HG03025 (cell line): ENCODE results near the gene PHF21A.

Experiments used
- ATAC-seq: cut with Tn5 transposase; IDR thresholded peaks from one replicate; pipeline ENCODE4 v1.9.1; 2021; ENCODE audit warnings: mild to moderate bottlenecking, moderate library complexity; ENCODE audit not compliant: unreplicated experiment, low FRiP score

The PHF21A gene

DNA sequence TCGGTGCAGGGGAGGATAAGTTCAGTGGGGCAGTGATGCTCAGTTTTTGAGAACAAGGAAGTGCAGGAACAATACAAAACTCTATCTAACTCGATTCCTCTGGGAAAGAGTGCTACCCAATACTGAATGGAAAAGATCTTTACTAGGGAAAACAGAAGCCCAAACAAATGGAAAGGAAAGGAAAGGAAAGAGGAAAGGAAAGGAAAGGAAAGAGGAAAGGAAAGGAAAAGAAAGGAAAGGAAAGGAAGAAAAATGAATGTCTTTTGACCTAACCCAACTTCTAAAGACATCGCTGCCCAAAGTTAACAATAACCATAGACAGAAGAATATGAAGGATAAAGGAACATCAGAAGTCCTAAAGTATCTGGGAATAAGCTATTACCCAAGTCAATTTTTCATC, 41.6 kb downstream of the PHF21A start:
- no peak for ATAC-seq

DNA sequence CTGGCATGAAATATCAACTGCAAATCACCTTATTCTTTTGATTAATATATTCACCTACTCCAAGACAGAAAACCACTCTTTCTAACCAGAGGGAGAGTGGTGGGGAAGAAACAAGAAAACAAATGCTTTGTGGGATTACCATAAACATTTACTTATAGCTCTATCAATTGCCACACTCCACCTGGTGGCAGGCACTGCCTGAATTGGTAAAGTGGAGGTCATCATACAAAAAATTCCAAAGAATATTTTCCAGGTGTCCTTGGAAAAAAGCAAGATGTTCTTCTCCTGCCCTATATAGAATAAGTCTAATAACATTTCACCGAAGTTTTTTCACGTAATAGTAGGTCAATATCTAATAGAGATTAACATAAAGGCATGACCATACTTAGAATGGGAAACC, 45.3 kb downstream of the PHF21A start:
- no peak for ATAC-seq

DNA sequence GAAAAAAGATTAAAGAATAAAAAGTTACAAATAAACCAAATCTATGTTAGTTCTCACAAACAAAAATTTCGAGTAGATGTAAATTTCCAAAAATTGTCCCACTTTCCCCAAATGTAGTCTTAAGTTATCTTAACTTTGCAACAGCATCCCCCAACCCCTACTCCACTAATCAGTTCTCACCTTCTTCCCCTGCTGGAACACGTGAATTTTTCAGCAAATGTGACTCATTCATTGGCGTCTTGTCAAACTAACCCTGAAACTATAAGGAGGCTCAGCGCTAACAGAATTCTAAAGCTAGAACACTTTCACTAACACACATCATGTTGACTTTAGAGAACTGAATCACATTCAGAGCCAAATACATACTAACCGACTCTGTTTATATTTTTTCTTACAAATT, 46.1 kb downstream of the PHF21A start:
- no peak for ATAC-seq

DNA sequence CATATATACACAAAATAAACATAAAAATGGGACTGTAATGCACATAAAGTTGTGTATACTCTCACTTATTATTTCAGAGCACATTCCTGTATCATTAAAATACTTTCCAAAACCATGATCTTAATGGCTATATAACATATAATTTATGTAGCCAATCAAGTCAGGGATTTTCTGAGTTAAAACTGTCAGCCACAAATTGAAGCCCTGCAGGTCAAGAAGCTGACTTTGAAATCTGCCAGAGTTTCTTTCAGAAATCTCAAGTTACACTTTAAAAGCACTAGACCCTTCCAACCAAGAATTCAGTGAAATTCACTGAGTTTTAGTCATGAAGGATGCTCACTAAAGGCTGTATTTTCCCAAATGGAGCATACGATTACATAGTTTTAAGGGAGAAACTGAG, 47.6 kb downstream of the PHF21A start:
- no peak for ATAC-seq

DNA sequence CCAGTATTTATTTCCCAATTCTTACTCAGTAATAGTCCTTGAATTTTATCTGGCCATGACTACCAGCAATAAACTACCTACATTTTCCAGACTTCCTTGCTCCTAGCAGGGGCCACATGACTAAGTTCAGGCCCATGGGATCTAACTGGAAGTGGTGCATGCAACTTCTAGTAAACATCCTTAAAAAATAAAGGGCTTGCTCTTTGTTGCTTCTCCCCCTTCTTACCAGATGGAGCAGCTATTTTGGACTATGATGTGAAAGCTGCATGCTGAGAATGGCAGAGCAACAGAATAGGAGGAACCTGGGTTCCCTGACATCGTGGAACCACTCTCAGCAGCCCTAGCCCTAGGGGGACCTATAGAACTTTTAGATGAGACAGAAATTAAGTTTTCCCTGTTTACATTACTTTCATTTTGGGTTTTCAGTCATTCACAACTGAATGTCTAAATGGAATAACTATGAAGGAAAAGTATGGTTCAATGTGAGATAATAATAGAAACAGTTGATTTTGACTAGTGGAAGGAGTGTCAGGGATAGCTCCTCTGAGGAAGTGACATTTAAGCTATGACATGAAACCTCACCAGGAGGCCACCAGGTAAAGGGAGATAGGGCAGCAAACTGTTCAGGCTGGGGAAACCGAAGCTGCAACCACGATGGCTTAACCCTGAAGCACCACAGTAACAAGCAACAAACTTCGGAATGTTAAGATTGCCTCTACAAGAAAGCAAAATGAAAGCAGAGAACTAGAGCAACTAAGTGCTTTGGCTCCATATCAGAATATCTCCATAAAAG, 48.9 kb downstream of the PHF21A start:
- ATAC-seq = no peak

DNA sequence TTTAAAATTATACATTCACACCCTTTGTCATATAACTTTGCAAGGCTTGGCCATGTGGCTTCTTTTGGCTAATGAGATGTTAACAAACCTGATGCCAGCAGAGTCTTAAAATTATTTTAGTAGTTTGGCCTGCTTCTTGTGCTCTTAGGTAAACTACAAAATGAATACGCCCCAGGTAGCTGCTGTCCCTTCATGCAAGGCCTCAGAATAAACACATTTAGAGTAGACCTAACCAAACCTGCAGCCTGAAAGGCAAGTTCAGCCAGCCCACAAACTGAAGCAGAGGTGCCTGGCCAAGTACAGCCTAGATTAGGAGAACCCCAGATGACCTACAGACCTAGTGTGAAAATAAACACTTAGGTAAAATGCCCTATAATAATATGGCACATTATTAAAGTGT, 50.2 kb downstream of the PHF21A start:
- ATAC-seq = no peak

DNA sequence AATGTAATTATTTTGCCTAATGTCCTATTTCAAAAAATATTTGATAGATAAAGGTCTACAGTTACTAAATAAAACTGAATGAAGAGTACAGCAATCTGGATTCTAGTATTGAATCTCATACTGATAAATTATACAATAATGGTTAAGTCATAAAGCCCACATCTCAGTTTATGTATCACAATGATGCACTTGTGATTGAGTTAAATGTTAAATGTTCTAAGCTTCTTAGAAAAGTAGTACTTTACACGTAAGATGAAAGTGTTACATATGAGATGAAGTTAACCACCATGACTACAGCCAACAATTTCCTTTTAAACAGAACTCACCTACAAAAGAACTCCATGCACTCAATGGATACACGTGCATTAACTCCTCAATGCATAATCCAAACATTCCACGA, 51.7 kb downstream of the PHF21A start:
- ATAC-seq = no peak

DNA sequence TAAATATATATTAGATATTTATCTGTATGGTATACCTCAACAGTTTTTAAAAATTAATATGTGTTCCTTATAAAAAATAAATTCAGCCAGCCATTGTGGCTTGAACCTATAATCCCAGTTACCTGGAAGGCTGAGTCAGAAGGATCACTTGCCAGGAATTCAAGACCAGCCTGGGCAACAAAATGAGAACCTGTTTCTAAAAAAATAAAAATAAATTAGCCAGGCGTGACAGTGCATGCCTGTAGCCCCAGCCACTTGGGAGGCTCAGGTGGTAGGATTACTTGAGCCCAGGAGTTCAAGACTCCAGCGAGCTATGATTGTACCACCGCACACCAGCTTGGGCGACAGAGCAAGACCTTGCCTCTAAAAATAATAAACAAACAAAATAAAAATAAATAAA, 54.9 kb downstream of the PHF21A start:
- no peak for ATAC-seq

DNA sequence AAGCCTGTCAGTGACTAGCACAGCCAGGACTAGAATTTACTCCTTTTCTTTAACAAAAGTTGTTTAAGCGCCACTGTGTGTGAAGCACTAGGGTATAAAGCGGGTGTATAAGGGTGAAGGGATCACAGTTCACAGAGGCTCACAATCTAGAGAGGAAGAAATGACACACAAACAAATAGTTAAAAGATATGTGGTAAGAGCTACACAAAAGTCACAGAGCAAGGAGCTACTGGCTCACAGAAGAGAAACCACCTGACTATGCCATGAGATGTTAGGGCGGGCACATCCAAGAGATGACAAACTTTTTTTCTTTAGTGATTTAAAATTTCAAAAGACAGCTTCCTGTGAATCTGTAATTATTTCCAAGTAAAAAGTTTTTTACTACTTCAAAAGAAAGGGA, 55.6 kb downstream of the PHF21A start:
- no peak for ATAC-seq

- no peak for ATAC-seq
Measured at GRCh38 chr11:46064221-46064620, 57.0 kb downstream of the PHF21A start.

- no peak for ATAC-seq
Measured at GRCh38 chr11:46063138-46063537, 58.1 kb downstream of the PHF21A start.

DNA sequence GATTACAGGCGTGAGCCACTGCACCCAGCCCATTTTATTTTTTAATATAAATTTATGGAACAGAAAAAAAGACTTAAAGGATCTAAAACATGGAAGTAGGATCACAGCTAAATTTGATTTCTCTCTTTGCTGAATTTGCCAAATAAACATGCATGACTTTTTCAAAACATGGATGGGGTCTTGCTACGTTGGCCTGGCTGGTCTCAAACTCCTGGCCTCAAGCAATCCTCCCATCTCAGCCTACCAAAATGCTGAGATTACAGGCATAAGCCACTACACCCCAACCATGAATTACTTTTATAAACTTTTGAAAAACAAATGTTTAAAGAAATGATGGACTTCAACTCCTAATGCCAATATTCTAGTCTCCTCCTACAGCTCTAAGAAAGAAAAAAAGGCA, 61.2 kb downstream of the PHF21A start:
- ATAC-seq = no peak

DNA sequence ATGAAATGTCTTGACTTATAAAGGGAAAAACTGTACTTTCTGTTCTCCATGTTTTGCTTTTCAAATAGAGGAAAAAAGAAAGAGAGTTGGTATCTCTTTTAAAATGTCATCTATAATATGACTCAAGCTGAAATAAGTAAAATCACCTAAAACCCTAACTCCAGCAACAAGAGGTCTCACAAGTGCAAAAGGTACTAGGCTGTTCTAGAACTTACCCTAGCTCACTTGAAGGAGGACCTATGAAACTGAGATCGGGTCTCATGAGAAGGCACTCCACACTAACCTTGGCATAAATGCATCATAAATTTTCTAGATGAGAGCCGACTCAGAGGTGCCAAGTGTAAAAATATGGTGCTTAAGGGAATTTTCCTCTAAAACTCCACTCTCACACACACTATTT, 63.8 kb downstream of the PHF21A start:
- ATAC-seq = no peak

DNA sequence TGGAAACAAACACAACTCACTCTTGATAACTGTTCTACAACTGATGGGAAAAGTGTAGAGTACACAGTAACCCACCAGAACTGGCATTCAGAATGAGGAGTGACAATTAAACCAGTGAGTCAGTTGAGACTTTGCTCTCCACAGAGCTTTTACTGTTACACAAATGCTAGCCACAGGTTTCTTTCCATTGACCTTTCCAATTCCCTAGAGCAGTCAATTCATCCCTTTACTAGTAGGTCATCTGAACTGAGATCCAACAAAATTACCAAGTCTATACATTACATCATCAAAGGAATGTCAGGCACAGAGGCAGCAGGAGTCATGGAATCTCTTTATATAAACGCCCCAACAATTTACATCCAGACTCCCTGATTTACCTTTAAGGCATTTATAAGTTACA, 65.9 kb downstream of the PHF21A start:
- no peak for ATAC-seq

DNA sequence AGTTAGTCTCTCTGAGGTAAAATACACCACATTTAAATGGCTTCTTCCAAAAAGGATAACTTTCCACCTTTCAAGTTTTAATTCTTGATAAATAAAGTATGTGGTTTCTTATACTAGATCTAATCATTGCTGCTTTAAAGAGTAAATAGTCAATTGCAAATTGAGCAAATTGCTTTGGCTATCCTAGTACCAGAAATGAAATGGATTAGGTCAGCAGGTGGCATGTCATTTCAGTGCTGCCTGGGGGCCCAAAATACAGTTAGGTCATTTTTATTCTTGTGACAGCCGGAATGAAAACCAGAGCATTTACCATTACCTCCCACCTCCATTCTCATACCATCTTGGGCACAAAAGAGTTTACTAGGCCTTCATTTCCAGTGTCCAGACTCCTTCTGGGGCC, 70.2 kb downstream of the PHF21A start:
- ATAC-seq = no peak

DNA sequence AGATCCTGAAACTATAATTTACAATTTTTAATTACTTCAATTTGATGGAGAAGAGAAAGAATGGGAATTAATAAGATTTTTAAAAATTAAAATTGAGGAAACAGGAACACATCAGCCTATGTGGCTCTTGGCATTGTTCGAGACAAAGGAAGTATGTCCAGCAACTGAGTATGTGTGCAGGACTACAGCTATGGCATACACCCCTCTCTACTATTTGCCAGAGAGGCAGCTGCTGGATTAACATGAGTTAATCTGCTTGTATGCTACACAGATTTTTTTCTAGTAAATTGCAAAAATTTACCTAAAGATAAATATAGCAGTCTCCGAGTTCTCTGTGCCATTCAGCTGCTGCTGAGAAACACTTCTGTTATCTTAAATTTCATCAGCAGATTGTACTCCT, 70.6 kb downstream of the PHF21A start:
- no peak for ATAC-seq

GRCh38 chr11:46050003-46050461, 71.2 kb downstream of the PHF21A start:
- ATAC-seq = no peak

DNA sequence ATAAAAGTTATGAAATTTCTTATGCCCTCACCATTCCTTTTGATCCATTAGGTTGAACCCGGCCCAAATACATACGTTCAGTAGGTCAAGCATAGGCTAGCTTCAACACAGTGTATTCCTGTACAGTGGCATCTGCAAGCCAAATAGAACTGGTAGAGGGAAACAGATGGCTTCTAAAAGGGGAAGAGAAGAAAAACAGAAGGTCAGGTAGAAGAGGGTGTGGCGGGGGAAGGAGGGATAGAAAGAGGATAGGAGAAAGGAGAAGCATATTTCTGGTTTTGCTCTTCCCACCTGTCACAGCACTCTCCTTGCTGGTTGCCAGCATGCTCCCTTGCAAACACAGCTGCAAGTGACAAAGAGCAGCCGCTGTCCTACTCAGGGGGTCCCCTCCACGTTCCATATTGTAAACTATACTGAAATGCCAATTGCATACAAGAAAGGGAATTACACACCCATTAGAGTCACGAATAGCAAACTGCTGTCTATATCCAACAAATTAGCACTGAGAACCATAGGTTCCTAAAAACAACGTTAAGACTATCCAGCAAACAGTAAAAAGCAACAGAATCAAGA, 71.8 kb downstream of the PHF21A start:
- no peak for ATAC-seq

GRCh38 chr11:46048198-46048597, 73.1 kb downstream of the PHF21A start:
- ATAC-seq = no peak

DNA sequence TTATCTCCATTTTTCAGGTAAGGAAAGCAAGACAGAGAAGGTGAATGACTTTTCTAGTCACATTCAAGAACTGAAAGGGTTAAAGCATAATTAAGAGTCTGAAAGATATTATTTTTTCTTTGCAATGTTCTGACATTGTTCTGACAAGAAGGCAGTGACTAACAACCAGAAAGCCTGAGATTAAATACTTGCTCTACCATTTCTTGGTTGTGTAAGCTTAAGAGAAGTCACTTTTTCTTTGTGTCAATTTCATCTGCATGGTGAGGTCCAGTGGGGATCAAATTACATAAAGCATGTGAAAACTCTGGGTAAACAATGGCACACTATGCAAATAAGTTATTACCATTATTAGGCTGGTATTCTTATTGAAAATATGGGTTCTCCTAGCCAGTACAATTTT, 73.7 kb downstream of the PHF21A start:
- no peak for ATAC-seq

DNA sequence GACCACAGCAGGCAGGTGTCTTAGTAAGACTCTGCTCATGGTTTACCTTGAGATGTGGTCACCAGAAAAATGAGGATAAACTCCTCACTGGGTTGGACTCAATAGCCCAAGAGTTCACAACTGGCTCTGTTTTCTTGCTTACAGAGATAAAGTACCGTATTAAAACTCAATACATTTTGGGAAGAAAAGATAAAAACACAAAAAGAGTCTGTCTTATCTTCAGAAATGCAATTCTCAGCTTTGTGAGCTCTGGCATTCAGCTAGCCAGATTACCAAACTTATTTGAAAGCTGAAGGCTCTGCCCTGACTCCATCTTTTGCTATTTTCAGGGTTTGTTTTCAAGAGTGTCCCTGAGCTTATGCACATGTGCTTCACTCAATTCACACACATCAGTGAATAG, 75.4 kb downstream of the PHF21A start:
- ATAC-seq = no peak

DNA sequence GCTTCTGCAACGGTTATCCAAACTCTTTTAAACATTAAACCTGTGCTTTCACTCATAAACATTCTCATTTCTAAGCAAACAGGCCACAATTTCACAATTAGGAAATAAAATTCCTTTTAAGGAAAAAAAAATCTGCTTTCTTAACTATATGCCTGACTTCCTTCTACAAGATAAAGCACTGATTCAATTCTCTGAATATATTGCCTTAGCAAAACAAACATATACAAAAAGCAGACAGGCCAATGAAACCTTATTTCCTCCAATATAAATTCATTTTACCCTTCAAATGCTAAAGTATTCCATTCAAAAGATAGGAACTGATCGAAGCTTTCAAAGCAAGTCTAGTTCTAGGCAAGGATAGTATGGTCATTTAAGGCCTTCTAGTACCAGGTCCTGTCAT, 76.7 kb downstream of the PHF21A start:
- no peak for ATAC-seq
